Mesenchymal stem cell (in vitro differentiated cells and primary cell): ENCODE results near the gene AAK1.
A peak's percentile ranks its signal among the peaks of the same experiment; 100 is the strongest.
"Not testable (repeated sequence)": the region's sequence is repeated elsewhere in the genome, so short reads cannot be mapped to it uniquely, and the experiment has no call there.

Experiments used
- DNase-seq: peaks from one replicate; pipeline ENCODE4 v3.0.0-alpha.2; 2013
- H2AFZ ChIP-seq: one replicate; pipeline ENCODE4 v1.6.1; 2013; ENCODE audit warnings: low read depth, mild to moderate bottlenecking, control low read depth, inconsistent platforms, low read length, moderate library complexity
- H2AK5ac ChIP-seq: 2 replicates; pipeline ENCODE4 v1.6.1; 2013; ENCODE audit warnings: low read length, moderate library complexity, mild to moderate bottlenecking, inconsistent platforms; ENCODE audit not compliant: severe bottlenecking
- H2BK120ac ChIP-seq: one replicate; pipeline ENCODE4 v1.6.1; 2013; ENCODE audit warnings: low read depth, mild to moderate bottlenecking, inconsistent platforms, low read length, moderate library complexity
- H2BK12ac ChIP-seq, 2 experiments: one replicate each; pipeline ENCODE4 v1.6.1; 2013; ENCODE audit warnings: inconsistent platforms in 2 of 2, low read length in 2 of 2, mild to moderate bottlenecking in 2 of 2, moderate library complexity in 2 of 2, control low read depth in 1 of 2
- H2BK15ac ChIP-seq: one replicate; pipeline ENCODE4 v1.6.1; 2013; ENCODE audit warnings: mild to moderate bottlenecking, low read depth, inconsistent platforms; ENCODE audit not compliant: poor library complexity, severe bottlenecking
- H2BK5ac ChIP-seq: 2 replicates; pipeline ENCODE4 v1.6.1; 2013; ENCODE audit warnings: low read depth, mild to moderate bottlenecking, low read length, control low read depth, inconsistent platforms; ENCODE audit not compliant: poor library complexity, severe bottlenecking
- H3K14ac ChIP-seq, 2 experiments: one replicate each; pipeline ENCODE4 v1.6.1; 2013; ENCODE audit warnings: inconsistent platforms in 2 of 2, low read length in 2 of 2, control low read depth in 1 of 2, mild to moderate bottlenecking in 1 of 2, moderate library complexity in 1 of 2
- H3K18ac ChIP-seq, 2 experiments: one replicate each; pipeline ENCODE4 v1.6.1; 2013; ENCODE audit warnings: inconsistent platforms in 2 of 2, low read length in 2 of 2, control low read depth in 1 of 2, low read depth in 1 of 2, mild to moderate bottlenecking in 1 of 2
- H3K23ac ChIP-seq, 2 experiments: one replicate each; pipeline ENCODE4 v1.6.1; 2013; ENCODE audit warnings: inconsistent platforms in 2 of 2, low read length in 2 of 2, mild to moderate bottlenecking in 2 of 2, moderate library complexity in 2 of 2, control low read depth in 1 of 2
- H3K27ac ChIP-seq: 2 replicates; pipeline ENCODE4 v1.5.1; 2013; ENCODE audit warnings: mild to moderate bottlenecking, moderate library complexity, low read length, control low read depth, inconsistent platforms; ENCODE audit not compliant: poor library complexity, severe bottlenecking
- H3K27me3 ChIP-seq, 2 experiments: 2 replicates each; pipeline versions ENCODE4 v1.6.1 to v1.7.0; 2013; ENCODE audit warnings: low read length in 2 of 2, mild to moderate bottlenecking in 2 of 2, moderate library complexity in 2 of 2, control low read depth in 1 of 2, inconsistent platforms in 1 of 2; ENCODE audit not compliant: control insufficient read depth in 1 of 2, insufficient read depth in 1 of 2
- H3K36me3 ChIP-seq, 2 experiments: 2 replicates each; pipeline versions ENCODE4 v1.6.1 to v1.7.0; 2013; ENCODE audit warnings: low read length in 2 of 2, control low read depth in 1 of 2, inconsistent platforms in 1 of 2, low read depth in 1 of 2, mild to moderate bottlenecking in 1 of 2; ENCODE audit not compliant: insufficient read depth in 2 of 2, control insufficient read depth in 1 of 2
- H3K4ac ChIP-seq, 2 experiments: one replicate each; pipeline ENCODE4 v1.6.1; 2013; ENCODE audit warnings: inconsistent platforms in 2 of 2, low read length in 2 of 2, mild to moderate bottlenecking in 2 of 2, moderate library complexity in 2 of 2, control low read depth in 1 of 2, low read depth in 1 of 2
- H3K4me1 ChIP-seq: 2 replicates; pipeline ENCODE4 v1.6.1; 2013; ENCODE audit warnings: low read depth, low read length, control low read depth; ENCODE audit not compliant: control insufficient read depth, insufficient read depth
- H3K4me2 ChIP-seq: 2 replicates; pipeline ENCODE4 v1.6.1; 2013; ENCODE audit warnings: low read length, mild to moderate bottlenecking, inconsistent platforms; ENCODE audit not compliant: poor library complexity, severe bottlenecking
- H3K4me3 ChIP-seq, 2 experiments: 2 replicates each; pipeline versions ENCODE4 v1.5.1 to v1.7.0; 2013; ENCODE audit warnings: low read length in 2 of 2, mild to moderate bottlenecking in 2 of 2, control low read depth in 1 of 2, low read depth in 1 of 2; ENCODE audit not compliant: insufficient read depth in 1 of 2
- H3K79me1 ChIP-seq: replicated peaks from 2 replicates; pipeline ENCODE4 v1.6.1; 2013; ENCODE audit warnings: mild to moderate bottlenecking, control low read depth, low read length, inconsistent platforms; ENCODE audit not compliant: poor library complexity, severe bottlenecking
- H3K9ac ChIP-seq: 2 replicates; pipeline ENCODE4 v1.7.0; 2013; ENCODE audit warnings: mild to moderate bottlenecking, low read length, moderate library complexity
- H3K9me3 ChIP-seq: 2 replicates; pipeline ENCODE4 v1.7.0; 2013; ENCODE audit warnings: mild to moderate bottlenecking, low read length; ENCODE audit not compliant: control insufficient read depth
- H4K8ac ChIP-seq: one replicate; pipeline ENCODE4 v1.6.1; 2013; ENCODE audit warnings: inconsistent platforms, mild to moderate bottlenecking, low read length, moderate library complexity
- H4K91ac ChIP-seq: one replicate; pipeline ENCODE4 v1.6.1; 2013; ENCODE audit warnings: mild to moderate bottlenecking, low read length, inconsistent platforms
- WGBS: methylation state at CpG from one replicate; pipeline ENCODE4 v1.1.7; 2013; ENCODE audit warnings: mixed read lengths; 5-methylcytosine and 5-hydroxymethylcytosine counted together

AAK1 gene

GRCh38 chr2:69667805-69668382 lies 24.4 kb upstream of the AAK1 start:
- no peak overlapping the region for H3K23ac ChIP-seq
- no peak for DNase-seq
- no peak overlapping the region for H2BK12ac ChIP-seq

GRCh38 chr2:69665152-69665551 lies 21.6 kb upstream of the AAK1 start:
- no peak overlapping the region for H3K4ac ChIP-seq

More at GRCh38 chr2:69667805-69668382, 24.4 kb upstream of the AAK1 start:
- Histone ChIP-seq H3K27me3 (no peaks in the 10 kb centered on the region), H2BK15ac (no peak overlapping the region), H3K14ac (no peak overlapping the region), H2BK120ac (no peak overlapping the region), H3K18ac (no peak overlapping the region), H3K4ac (no peak overlapping the region), H3K4me1 (peaks cover 3% of the 10 kb centered on the region), H4K91ac (no peak overlapping the region), H2AK5ac (no peak overlapping the region), H3K27ac (peak overlapping the region; percentile 35), H2BK5ac (no peak overlapping the region), H3K9ac (no peak overlapping the region), H3K9me3 (no peaks in the 10 kb centered on the region), H4K8ac (no peak overlapping the region), H3K79me1 (no peaks in the 10 kb centered on the region), H3K36me3 (no peaks in the 10 kb centered on the region), H2AFZ (no peak overlapping the region), H3K4me3 (no peak overlapping the region), H3K4me2 (no peak overlapping the region)
- 74% methylated on average over 6 of the region's 7 CpGs for WGBS

GRCh38 chr2:69663860-69664259 lies 20.3 kb upstream of the AAK1 start:
- no peaks in the 10 kb centered on the region for H3K36me3 ChIP-seq
- no peak overlapping the region for H3K18ac ChIP-seq
- no peaks in the 10 kb centered on the region for H3K27me3 ChIP-seq
- H2BK120ac ChIP-seq = no peak overlapping the region
- no peak overlapping the region for H2BK5ac ChIP-seq
- H3K4me2 ChIP-seq = no peak overlapping the region
- no peaks in the 10 kb centered on the region for H3K9me3 ChIP-seq
- H3K4me3 ChIP-seq = no peak overlapping the region
- 87% methylated on average over 1 of the region's 3 CpGs for WGBS
- H3K4ac ChIP-seq = no peak overlapping the region
- H4K8ac ChIP-seq = no peak overlapping the region
- H3K27ac ChIP-seq = no peak overlapping the region
- no peak for DNase-seq
- no peak overlapping the region for H4K91ac ChIP-seq
- no peak overlapping the region for H2BK15ac ChIP-seq
- H2AK5ac ChIP-seq = no peak overlapping the region
- H2AFZ ChIP-seq = no peak overlapping the region
- H3K79me1 ChIP-seq = no peaks in the 10 kb centered on the region
- H3K4me1 ChIP-seq = peaks cover 3% of the 10 kb centered on the region
- H3K14ac ChIP-seq = no peak overlapping the region
- H2BK12ac ChIP-seq = no peak overlapping the region
- no peak overlapping the region for H3K9ac ChIP-seq
- H3K23ac ChIP-seq = no peak overlapping the region

More at GRCh38 chr2:69665152-69665551, 21.6 kb upstream of the AAK1 start:
- Histone ChIP-seq H3K27me3 (no peaks in the 10 kb centered on the region), H2BK5ac (no peak overlapping the region), H4K91ac (no peak overlapping the region), H4K8ac (no peak overlapping the region), H2BK120ac (no peak overlapping the region), H3K9me3 (no peaks in the 10 kb centered on the region), H2BK12ac (no peak overlapping the region), H3K9ac (no peak overlapping the region), H3K18ac (no peak overlapping the region), H3K4me3 (no peak overlapping the region), H2BK15ac (no peak overlapping the region), H3K36me3 (no peaks in the 10 kb centered on the region), H3K23ac (no peak overlapping the region), H2AFZ (no peak overlapping the region), H3K4me2 (no peak overlapping the region), H3K27ac (no peak overlapping the region), H3K14ac (no peak overlapping the region), H3K4me1 (peaks cover 3% of the 10 kb centered on the region), H2AK5ac (no peak overlapping the region), H3K79me1 (no peaks in the 10 kb centered on the region)
- WGBS = 93% methylated on average over 8 of the region's 9 CpGs
- DNase-seq = no peak

- not testable (repeated sequence) for H4K91ac ChIP-seq, H2BK15ac ChIP-seq, H3K27me3 ChIP-seq, H3K4me3 ChIP-seq, H2BK5ac ChIP-seq, H3K36me3 ChIP-seq, H3K23ac ChIP-seq, H3K4me1 ChIP-seq, H3K27ac ChIP-seq, DNase-seq, H3K4me2 ChIP-seq, H3K18ac ChIP-seq, H2BK120ac ChIP-seq, H2AFZ ChIP-seq, H2BK12ac ChIP-seq, H3K79me1 ChIP-seq, H3K9ac ChIP-seq, H3K14ac ChIP-seq, H4K8ac ChIP-seq, H3K4ac ChIP-seq, H2AK5ac ChIP-seq, H3K9me3 ChIP-seq
- WGBS = no CpG with 5 or more reads among the region's 2 CpGs
These were observed 19.0 kb upstream of the AAK1 start for GRCh38 chr2:69662547-69662946.
